HepG2 (cell line): ENCODE results near the gene CD72. TPM values are rescaled to one million over a fixed set of nuclear protein-coding genes. Genes with fewer than 3 reads are reported as not detected.

Experiments used
- ATAC-seq: fragments of 200-7000 bp; cut with Tn5 transposase; 3 replicates; pipeline ENCODE4 v1.9.1; 2020; ENCODE audit warnings: mild to moderate bottlenecking, moderate library complexity
- BruUV-seq: library from RNA; stranded (reverse); fragments of 400-500 nt; replicated peaks from 2 replicates; lab custom pipeline; 2021; lab: Mats Ljungman, UMichigan
- CTCF ChIA-PET: fragments of 300-600 bp; formaldehyde crosslinking; extraction: SDS; loops from one replicate; lab custom pipeline; 2021; ENCODE audit warnings: low total read pairs, inconsistent platforms, low intra/inter-chr PET ratio; lab: Yijun Ruan, JAX
- POLR2A ChIA-PET: fragments of 350-600 bp; sonication (Branson Sonifier 250); formaldehyde crosslinking; loops from one replicate; lab custom pipeline; 2020; ENCODE audit warnings: antibody characterized with exemption, inconsistent platforms; lab: Yijun Ruan, JAX
- DNase-seq: peaks from one replicate; pipeline ENCODE4 v3.0.0-alpha.2; 2015; ENCODE audit warnings: low spot score
- FAIRE-seq: peaks from 3 replicates; lab custom pipeline; 2011; peaks lifted over from hg19 to GRCh38; lab: Jason Lieb, UNC
- H2AFZ ChIP-seq: one replicate; pipeline ENCODE4 v1.6.1; 2011; ENCODE audit warnings: low read length, inconsistent platforms
- H3K27ac ChIP-seq: fragments of 300-600 bp; 3 replicates; pipeline ENCODE4 v1.8.0; 2011; ENCODE audit warnings: mixed run types, mild to moderate bottlenecking, mixed read lengths, low read length, inconsistent platforms; ENCODE audit not compliant: insufficient read depth; ENCODE audit errors: extremely low read length
- H3K27me3 ChIP-seq, 2 experiments: fragments of 200-600 bp in 1 of 2; 2 replicates in 1 of 2; 3 replicates in 1 of 2; pipeline versions ENCODE4 v1.6.0 to v1.8.0; 2011; ENCODE audit warnings: low read length in 2 of 2, mild to moderate bottlenecking in 2 of 2, moderate library complexity in 2 of 2, inconsistent platforms in 1 of 2; ENCODE audit not compliant: insufficient read depth in 2 of 2, control insufficient read depth in 1 of 2
- H3K36me3 ChIP-seq, 2 experiments: fragments of 200-600 bp in 1 of 2; replicated peaks in 1 of 2; 2 replicates in 1 of 2; 3 replicates in 1 of 2; pipeline versions ENCODE4 v1.5.1 to v1.8.0; 2011; ENCODE audit warnings: low read length in 2 of 2, inconsistent platforms in 1 of 2; ENCODE audit not compliant: insufficient read depth in 2 of 2, control insufficient read depth in 1 of 2
- H3K4me1 ChIP-seq: 2 replicates; pipeline ENCODE4 v1.5.1; 2012; ENCODE audit warnings: low read length, inconsistent platforms; ENCODE audit not compliant: insufficient read depth
- H3K4me2 ChIP-seq: 2 replicates; pipeline ENCODE4 v1.6.0; 2011; ENCODE audit warnings: low read depth, low read length, inconsistent platforms
- H3K4me3 ChIP-seq, 3 experiments: fragments of 200-600 bp in 1 of 3; sonication (generic), shearing (Covaris generic) in 1 of 3; replicated peaks in 1 of 3; 2 replicates each; pipeline ENCODE4 v1.5.1; 2011 to 2016; ENCODE audit warnings: low read length in 3 of 3, inconsistent platforms in 2 of 3, low read depth in 2 of 3, mild to moderate bottlenecking in 2 of 3, control low read depth in 1 of 3, mixed read lengths in 1 of 3; ENCODE audit not compliant: insufficient read depth in 1 of 3
- H3K79me2 ChIP-seq: one replicate; pipeline ENCODE4 v1.6.1; 2011; ENCODE audit warnings: low read length, inconsistent platforms; ENCODE audit not compliant: insufficient read depth
- H3K9ac ChIP-seq: 2 replicates; pipeline ENCODE4 v1.6.0; 2011; ENCODE audit warnings: mild to moderate bottlenecking, low read depth, low read length, inconsistent platforms; ENCODE audit not compliant: insufficient read depth
- H3K9me3 ChIP-seq: 2 replicates; pipeline ENCODE4 v1.5.1; 2012; ENCODE audit warnings: mild to moderate bottlenecking, low read length
- H4K20me1 ChIP-seq: 2 replicates; pipeline ENCODE4 v1.6.0; 2011; ENCODE audit warnings: inconsistent platforms, mild to moderate bottlenecking, low read length, moderate library complexity; ENCODE audit not compliant: insufficient read depth
- ETV5 ChIP-seq: IDR thresholded peaks from 2 replicates; pipeline ENCODE4 v1.6.1; 2018; ENCODE audit warnings: missing biosample characterization, missing genetic modification reagents, inconsistent platforms, borderline replicate concordance
- ETV6 ChIP-seq: sonication (generic); formaldehyde crosslinking; conservative IDR thresholded peaks from 2 replicates; pipeline ENCODE4 v1.4.0; 2020; ENCODE audit warnings: missing genetic modification reagents
- KDM5B ChIP-seq: sonication (generic); formaldehyde crosslinking; IDR thresholded peaks from 2 replicates; pipeline ENCODE4 v1.4.0; 2020; ENCODE audit warnings: missing genetic modification reagents, mild to moderate bottlenecking, borderline replicate concordance
- MED8 ChIP-seq: sonication (generic); formaldehyde crosslinking; IDR thresholded peaks from 2 replicates; pipeline ENCODE4 v1.8.1; 2023; ENCODE audit warnings: mild to moderate bottlenecking, missing genetic modification reagents; ENCODE audit not compliant: insufficient replicate concordance
- ZBTB4 ChIP-seq: sonication (generic); formaldehyde crosslinking; IDR thresholded peaks from 2 replicates; pipeline ENCODE4 v1.4.0; 2020; ENCODE audit warnings: missing genetic modification reagents, mild to moderate bottlenecking, borderline replicate concordance
- ZBTB8A ChIP-seq: sonication (generic); formaldehyde crosslinking; IDR thresholded peaks from 2 replicates; pipeline ENCODE4 v1.4.0; 2020; ENCODE audit warnings: mild to moderate bottlenecking, low read depth, missing genetic modification reagents, borderline replicate concordance
- ZNF30 ChIP-seq: sonication (generic); formaldehyde crosslinking; IDR thresholded peaks from 2 replicates; pipeline ENCODE4 v1.5.0; 2020; ENCODE audit warnings: mild to moderate bottlenecking, missing genetic modification reagents
- ZNF34 ChIP-seq: sonication (generic); formaldehyde crosslinking; IDR thresholded peaks from 2 replicates; pipeline ENCODE4 v1.4.0; 2020; ENCODE audit warnings: mild to moderate bottlenecking, missing genetic modification reagents, borderline replicate concordance
- ZNF589 ChIP-seq: sonication (generic); formaldehyde crosslinking; conservative IDR thresholded peaks from 2 replicates; pipeline ENCODE4 v1.8.0; 2022; ENCODE audit warnings: mild to moderate bottlenecking, moderate library complexity, missing genetic modification reagents
- ZSCAN29 ChIP-seq: sonication (generic); formaldehyde crosslinking; conservative IDR thresholded peaks from 2 replicates; pipeline ENCODE4 v1.4.0; 2020; ENCODE audit warnings: mild to moderate bottlenecking, missing genetic modification reagents
- WGBS: methylation state at CpG from one replicate; pipeline ENCODE4 v1.1.6; 2017; ENCODE audit warnings: low lambda C conversion rate; 5-methylcytosine and 5-hydroxymethylcytosine counted together
- in situ Hi-C: cut with HindIII; loops from 2 replicates; pipeline ENCODE4 v1.10.0; 2017; ENCODE audit warnings: low pct_unique_long_range_greater_than_20kb; ENCODE audit not compliant: extremely low pct_ligation_motif_present
- intact Hi-C: fragments of 100-400 bp; cut with micrococcal nuclease; formaldehyde crosslinking; loops from one replicate; pipeline ENCODE4 v1.10.0; 2022; ENCODE audit not compliant: unreplicated experiment
- polyA plus RNA-seq, 8 experiments: library from polyadenylated mRNA; depleted of rRNA in 3 of 8; stranded (reverse) in 7 of 8; unstranded in 1 of 8; fragments of >200 nt; fragmentation: Illumina TruSeq in 4 of 8; extraction: Trizol in 4 of 8; gene quantifications; 2 replicates each; pipeline versions ENCODE4 v1.2.1 to v1.2.3, GENCODE V29; 2011 to 2016; ENCODE audit warnings: low read depth in 4 of 8, missing spikeins in 1 of 8, mixed read lengths in 1 of 8; ENCODE audit not compliant: insufficient read depth in 1 of 8
- total RNA-seq, 5 experiments: library from RNA; depleted of rRNA; stranded (reverse); fragments of >200 nt; fragmentation: Illumina TruSeq; extraction: Trizol; gene quantifications; 2 replicates each; pipeline ENCODE4 v1.2.3, GENCODE V29; 2016; ENCODE audit warnings: low read depth in 1 of 5
- TF ChIP-seq, protein P1 (sequence below): sonication (generic); formaldehyde crosslinking; IDR thresholded peaks from 2 replicates; pipeline ENCODE4 v1.4.0; 2020; ENCODE audit warnings: missing genetic modification reagents; ENCODE audit errors: not compliant biosample characterization

Gene CD72
- total and polyA plus RNA-seq, 2 of the 13 experiments (the other 11 are each of a cell fraction or from before 2014, with no cell fraction given), result 0.18 to 1.1 TPM

DNA sequence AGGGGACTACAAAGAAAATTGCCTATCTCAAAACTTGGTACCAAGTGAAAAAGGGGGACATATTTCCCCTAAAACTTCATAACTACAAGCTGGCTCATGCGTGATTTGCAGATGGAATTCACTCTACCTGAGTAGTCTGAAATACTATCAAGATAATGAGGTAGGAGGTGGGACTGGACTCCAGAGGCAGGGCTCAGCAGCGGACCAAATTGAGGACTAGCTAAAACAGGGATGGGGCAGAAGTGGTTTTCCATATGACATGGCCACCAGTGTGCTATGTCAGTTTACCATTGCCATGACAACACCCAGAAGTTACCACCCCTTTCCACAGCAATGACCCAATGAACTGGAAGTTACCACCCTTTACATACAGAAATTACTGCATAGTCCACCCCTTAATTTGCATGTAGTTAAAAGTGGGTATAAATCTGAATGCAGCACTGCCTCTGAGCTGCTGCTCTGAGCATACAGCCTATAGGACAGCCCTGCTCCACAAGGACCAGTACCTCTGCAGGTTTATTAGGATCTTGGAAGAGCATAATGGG lies 43.6 kb downstream of the CD72 start:
- Histone ChIP-seq H3K9me3 (peaks cover 5% of the 10 kb centered on the region; the same call in 1 of the 2 replicates), H3K4me3 (no peak overlapping the region), H3K79me2 (no peaks in the 10 kb centered on the region), H3K36me3 (no peaks in the 10 kb centered on the region), H4K20me1 (no peaks in the 10 kb centered on the region), H3K4me2 (no peak overlapping the region), H3K4me1 (no peaks in the 10 kb centered on the region), H3K27ac (no peak overlapping the region), H3K27me3 (no peaks in the 10 kb centered on the region), H2AFZ (no peak overlapping the region), H3K9ac (no peak overlapping the region)
- TF ChIP-seq ZNF34 (CRISPR knock-in tag) (no peak), ZNF589 (CRISPR knock-in tag) (no peak), ETV5 (CRISPR knock-in tag) (no peak), ZNF30 (CRISPR knock-in tag) (no peak), KDM5B (CRISPR knock-in tag) (no peak), MED8 (CRISPR knock-in tag) (no peak), ZSCAN29 (no peak), ZBTB4 (no peak), ZBTB8A (CRISPR knock-in tag) (no peak), ETV6 (CRISPR knock-in tag) (no peak)
- TF ChIP-seq, protein P1, sequence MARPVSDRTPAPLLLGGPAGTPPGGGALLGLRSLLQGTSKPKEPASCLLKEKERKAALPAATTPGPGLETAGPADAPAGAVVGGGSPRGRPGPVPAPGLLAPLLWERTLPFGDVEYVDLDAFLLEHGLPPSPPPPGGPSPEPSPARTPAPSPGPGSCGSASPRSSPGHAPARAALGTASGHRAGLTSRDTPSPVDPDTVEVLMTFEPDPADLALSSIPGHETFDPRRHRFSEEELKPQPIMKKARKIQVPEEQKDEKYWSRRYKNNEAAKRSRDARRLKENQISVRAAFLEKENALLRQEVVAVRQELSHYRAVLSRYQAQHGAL (CRISPR knock-in tag), result no peak
- 100% methylated on average over 2 of the region's 2 CpGs for WGBS
- no TSS peak for BruUV-seq
- ATAC-seq, result no peak
- no peak for FAIRE-seq
- no peak for DNase-seq
- in situ Hi-C loops (no loop called here), intact Hi-C loops (no loop called here)
- POLR2A ChIA-PET, result no interaction called here
- CTCF ChIA-PET, result no interaction called here
